Activated CD4-positive, alpha-beta T cell treated with anti-CD3 and anti-CD28 coated beads, Interleukin-2, amount 10 ng/mL, durations not matched to agents 7 days and 5 days (primary cell): ENCODE data around the gene CTIF. TPM values are rescaled to one million over a fixed set of nuclear protein-coding genes. Genes with fewer than 3 reads are reported as not detected.

ENCODE experiments used
- CTCF ChIA-PET: fragments of 350-600 bp; sonication (Branson Sonifier 250); formaldehyde crosslinking; loops from one replicate; lab custom pipeline; 2021; ENCODE audit warnings: antibody characterized with exemption; lab: Charles Lee
- POLR2A ChIA-PET: fragments of 350-600 bp; sonication (Branson Sonifier 250); formaldehyde crosslinking; loops from one replicate; lab custom pipeline; 2021; ENCODE audit warnings: antibody characterized with exemption; lab: Charles Lee
- DNase-seq: peaks from one replicate; pipeline ENCODE4 v3.0.0-alpha.2; 2020
- H3K27ac Mint-ChIP-seq: one replicate; pipeline ENCODE4 v1.8.0; 2021; ENCODE audit warnings: mild to moderate bottlenecking, moderate library complexity, mixed read lengths
- H3K27me3 Mint-ChIP-seq: one replicate; pipeline ENCODE4 v1.8.0; 2021; ENCODE audit warnings: mixed read lengths
- H3K36me3 Mint-ChIP-seq: one replicate; pipeline ENCODE4 v1.8.0; 2021; ENCODE audit warnings: low read depth, mixed read lengths
- H3K4me1 Mint-ChIP-seq: one replicate; pipeline ENCODE4 v1.8.0; 2021; ENCODE audit warnings: mixed read lengths
- H3K4me3 Mint-ChIP-seq: one replicate; pipeline ENCODE4 v1.8.0; 2021; ENCODE audit warnings: mild to moderate bottlenecking, moderate library complexity, mixed read lengths
- H3K9me3 Mint-ChIP-seq: one replicate; pipeline ENCODE4 v1.8.0; 2021; ENCODE audit warnings: mixed read lengths
- total RNA-seq, 2 experiments: library from RNA; stranded (reverse); gene quantifications; one replicate each; pipeline ENCODE4 v1.2.3, GENCODE V29; 2021

CTIF gene
- total RNA-seq, 2 experiments from 2014 or later = 1.5 to 2.7 TPM

DNA sequence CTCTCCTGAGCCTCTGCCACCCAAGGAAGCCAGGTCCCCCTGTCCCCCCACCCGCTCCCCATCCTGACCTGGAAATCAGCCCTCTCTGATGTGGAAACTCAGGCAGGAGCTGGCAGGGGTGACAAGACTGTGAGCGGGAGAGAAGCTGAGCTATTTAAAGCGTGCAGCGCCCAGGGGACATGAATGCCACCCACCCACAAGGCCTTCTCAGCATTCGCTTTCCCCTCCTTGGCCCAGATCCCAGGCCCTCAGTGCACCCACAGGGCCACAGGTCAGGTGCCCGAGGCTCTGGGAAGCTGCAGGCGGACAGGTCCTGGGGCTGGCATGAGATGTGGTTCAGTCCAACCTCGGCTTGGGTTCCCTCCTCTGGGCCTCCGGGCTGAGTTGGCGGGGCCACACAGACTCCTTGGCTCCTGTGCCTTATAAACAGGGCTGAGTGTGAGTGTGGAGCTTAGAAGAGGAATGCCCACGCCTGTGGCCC, 243.6 kb downstream of the CTIF start:
- ChIA-PET CTCF (interaction anchor here (1.5 kb wide), 1 partner anchor 10 kb away, joined by 3 read pairs; no protein-coding TSS in a partner anchor), POLR2A (no interaction called here)
- no peak for DNase-seq
- Mint-ChIP-seq H3K27me3 (no peaks in the 10 kb centered on the region), H3K9me3 (no peaks in the 10 kb centered on the region), H3K36me3 (no peaks in the 10 kb centered on the region), H3K4me3 (no peak overlapping the region), H3K27ac (no peak overlapping the region), H3K4me1 (peaks cover 16% of the 10 kb centered on the region)

DNA sequence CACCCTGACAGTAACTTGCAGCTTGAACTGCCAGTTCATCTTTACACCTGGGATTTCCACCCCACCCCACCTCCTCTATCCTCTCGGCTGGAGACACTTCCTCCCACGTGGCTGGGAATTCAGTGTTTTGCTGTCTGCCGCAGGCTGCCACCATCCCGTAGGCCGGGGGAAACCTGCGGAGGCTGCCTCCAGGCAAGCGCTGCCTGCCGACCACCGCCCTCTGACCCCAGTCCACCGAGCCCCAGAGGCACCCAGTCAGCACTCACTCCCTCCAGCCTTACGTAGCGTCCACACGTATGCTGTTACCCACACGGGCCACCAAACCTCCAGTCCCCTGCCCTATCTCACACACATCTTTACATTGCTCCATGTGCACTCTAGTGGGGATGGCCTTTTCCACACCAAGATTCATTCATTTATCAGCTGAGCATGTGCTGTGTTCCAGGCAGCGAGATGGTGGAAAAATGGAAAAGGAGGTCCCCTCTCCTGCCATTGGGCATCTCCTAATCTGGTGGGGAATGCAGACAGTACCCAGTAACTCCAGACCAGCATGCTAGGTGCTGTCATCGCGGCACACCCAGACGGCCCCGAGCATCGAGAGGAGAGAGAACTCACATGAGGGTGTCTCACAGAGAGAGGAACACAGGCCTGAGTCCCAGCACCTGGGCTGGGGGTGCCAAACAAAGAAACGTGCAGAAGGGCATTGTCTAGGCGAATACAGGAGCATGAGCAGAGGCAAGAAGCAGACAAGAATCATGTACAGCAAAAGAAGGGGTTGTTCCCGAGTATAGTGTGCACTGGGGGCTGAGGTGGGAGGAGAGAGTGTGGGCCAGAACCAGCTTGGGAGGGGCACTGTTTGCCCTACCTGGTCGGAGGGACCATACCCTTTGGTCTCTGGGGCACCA, 245.0 kb downstream of the CTIF start:
- POLR2A ChIA-PET = no interaction called here
- Mint-ChIP-seq H3K4me3 (no peak overlapping the region), H3K36me3 (no peaks in the 10 kb centered on the region), H3K4me1 (peaks cover 11% of the 10 kb centered on the region), H3K27ac (peak overlapping the region; percentile 54), H3K9me3 (no peaks in the 10 kb centered on the region), H3K27me3 (no peaks in the 10 kb centered on the region)
- CTCF ChIA-PET = interaction anchor here (0.6 to 1.9 kb wide), 2 partner anchors 10 to 732 kb away, joined by 4 read pairs; no protein-coding TSS in a partner anchor
- DNase-seq = no peak

GRCh38 chr18:48784656-48785055, 245.8 kb downstream of the CTIF start:
- ChIA-PET CTCF (interaction anchor here (1.4 to 2.2 kb wide), 3 partner anchors 8 to 13 kb away, joined by 4 to 10 read pairs (median 5); no protein-coding TSS in a partner anchor), POLR2A (no interaction called here)
- no peaks in the 10 kb centered on the region for H3K9me3 Mint-ChIP-seq
- no peaks in the 10 kb centered on the region for H3K36me3 Mint-ChIP-seq
- peak overlapping the region; percentile 67 for H3K27ac Mint-ChIP-seq
- H3K4me1 Mint-ChIP-seq = peaks cover 11% of the 10 kb centered on the region
- DNase-seq = no peak
- H3K4me3 Mint-ChIP-seq = no peak overlapping the region
- H3K27me3 Mint-ChIP-seq = no peaks in the 10 kb centered on the region

- Mint-ChIP-seq H3K9me3 (no peaks in the 10 kb centered on the region), H3K4me3 (no peak overlapping the region), H3K27ac (peak overlapping the region; percentile 67), H3K36me3 (no peaks in the 10 kb centered on the region), H3K27me3 (no peaks in the 10 kb centered on the region), H3K4me1 (peaks cover 11% of the 10 kb centered on the region)
- DNase-seq = peak; percentile 14
- CTCF ChIA-PET = interaction anchor here (0.6 to 2.2 kb wide), 5 partner anchors 8 to 176 kb away, joined by 3 to 10 read pairs (median 4); no protein-coding TSS in a partner anchor
- POLR2A ChIA-PET = no interaction called here
Measured at GRCh38 chr18:48785091-48785614, 246.3 kb downstream of the CTIF start.

DNA sequence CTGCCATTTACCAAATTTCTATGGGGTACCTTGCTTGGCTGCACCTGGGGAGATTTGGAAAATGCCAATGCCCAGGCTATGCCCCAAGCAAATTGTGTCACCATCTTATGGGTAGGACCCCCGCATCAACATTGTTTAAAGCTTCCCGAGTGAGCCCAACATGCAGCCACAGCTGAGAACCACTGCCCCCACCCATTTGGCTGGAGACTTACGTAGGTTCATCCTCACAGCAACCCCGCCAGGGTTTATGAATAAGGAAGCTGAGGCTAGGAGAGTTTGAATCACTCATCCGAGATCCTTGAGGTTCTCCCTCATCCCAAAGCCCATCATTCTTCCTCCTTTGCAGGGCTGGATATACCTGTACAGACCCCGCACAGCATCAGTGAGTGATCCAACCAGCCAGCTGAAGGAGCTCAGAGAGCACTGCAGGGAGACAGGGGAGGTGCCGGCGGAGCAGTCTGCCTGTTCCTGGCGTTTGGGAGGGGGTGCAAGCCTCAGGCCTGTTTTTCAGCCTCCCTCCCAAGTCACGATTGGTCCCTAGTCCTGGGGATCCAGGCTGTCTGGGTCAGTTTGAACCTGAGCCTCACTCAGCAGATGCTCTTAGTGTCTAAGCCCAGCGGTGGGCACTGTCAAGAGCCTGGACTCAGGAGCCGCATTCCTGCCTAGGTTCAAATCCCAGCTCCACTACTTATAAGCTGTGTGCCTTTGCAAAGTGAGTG, 247.1 kb downstream of the CTIF start:
- Mint-ChIP-seq H3K27ac (no peak overlapping the region), H3K4me3 (no peak overlapping the region)

DNA sequence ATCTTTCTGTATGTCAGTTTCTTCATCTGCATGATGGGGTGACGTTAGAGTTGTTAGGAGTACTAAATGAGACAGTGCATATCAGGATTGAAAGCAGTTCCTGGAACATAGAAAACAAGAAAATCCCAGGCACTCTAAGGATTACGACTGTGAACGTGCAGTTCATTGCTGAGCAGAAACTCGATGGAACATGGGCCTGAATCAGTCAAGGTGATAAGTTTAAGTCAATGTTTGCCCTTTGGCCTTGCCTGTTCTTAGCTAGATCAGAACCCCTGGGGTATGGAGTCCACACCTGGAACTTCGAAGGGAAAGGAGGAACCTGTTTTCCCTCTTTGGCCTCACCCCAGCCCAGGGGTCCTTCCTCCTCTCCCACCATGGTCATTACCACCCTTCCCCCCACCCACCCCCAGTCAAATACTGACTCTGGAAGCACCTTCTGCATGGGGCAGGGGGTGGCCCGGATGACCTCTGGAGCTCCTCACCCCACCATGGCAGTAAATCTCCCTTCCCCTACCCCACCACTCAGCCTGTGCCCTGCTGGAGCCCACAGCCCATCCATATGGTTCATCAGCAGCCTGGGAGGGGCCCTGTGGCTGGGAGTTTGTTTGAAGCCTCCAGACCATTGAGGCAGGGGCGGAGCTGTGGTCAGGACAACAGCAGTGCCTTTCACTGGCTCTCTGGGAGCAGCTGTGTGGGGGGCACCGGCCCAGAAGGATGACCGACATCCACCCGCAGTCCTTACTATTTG, 247.8 kb downstream of the CTIF start:
- no peaks in the 10 kb centered on the region for H3K36me3 Mint-ChIP-seq
- no peak for DNase-seq
- CTCF ChIA-PET = interaction anchor here (1.1 to 2.2 kb wide), 2 partner anchors 10 to 25 kb away, joined by 3 to 10 read pairs; no protein-coding TSS in a partner anchor
- H3K27ac Mint-ChIP-seq = no peak overlapping the region
- POLR2A ChIA-PET = no interaction called here
- H3K4me1 Mint-ChIP-seq = peaks cover 11% of the 10 kb centered on the region
- no peaks in the 10 kb centered on the region for H3K27me3 Mint-ChIP-seq
- H3K9me3 Mint-ChIP-seq = no peaks in the 10 kb centered on the region
- no peak overlapping the region for H3K4me3 Mint-ChIP-seq

More for the DNA sequence above, 247.1 kb downstream of the CTIF start:
- CTCF ChIA-PET = interaction anchor here (0.6 to 2.2 kb wide), 7 partner anchors 8 to 176 kb away, joined by 3 to 10 read pairs (median 3); no protein-coding TSS in a partner anchor
- POLR2A ChIA-PET = no interaction called here
- H3K4me1 Mint-ChIP-seq = peaks cover 11% of the 10 kb centered on the region
- no peaks in the 10 kb centered on the region for H3K9me3 Mint-ChIP-seq
- no peak for DNase-seq
- no peaks in the 10 kb centered on the region for H3K27me3 Mint-ChIP-seq
- no peaks in the 10 kb centered on the region for H3K36me3 Mint-ChIP-seq

GRCh38 chr18:48787203-48788151, 248.6 kb downstream of the CTIF start:
- DNase-seq = no peak
- ChIA-PET CTCF (interaction anchor here (0.7 to 2.2 kb wide), 3 partner anchors 10 to 672 kb away, joined by 3 to 10 read pairs (median 4); no protein-coding TSS in a partner anchor), POLR2A (no interaction called here)
- Mint-ChIP-seq H3K4me1 (peaks cover 11% of the 10 kb centered on the region), H3K27me3 (no peaks in the 10 kb centered on the region), H3K27ac (no peak overlapping the region), H3K9me3 (no peaks in the 10 kb centered on the region), H3K4me3 (no peak overlapping the region), H3K36me3 (no peaks in the 10 kb centered on the region)

DNA sequence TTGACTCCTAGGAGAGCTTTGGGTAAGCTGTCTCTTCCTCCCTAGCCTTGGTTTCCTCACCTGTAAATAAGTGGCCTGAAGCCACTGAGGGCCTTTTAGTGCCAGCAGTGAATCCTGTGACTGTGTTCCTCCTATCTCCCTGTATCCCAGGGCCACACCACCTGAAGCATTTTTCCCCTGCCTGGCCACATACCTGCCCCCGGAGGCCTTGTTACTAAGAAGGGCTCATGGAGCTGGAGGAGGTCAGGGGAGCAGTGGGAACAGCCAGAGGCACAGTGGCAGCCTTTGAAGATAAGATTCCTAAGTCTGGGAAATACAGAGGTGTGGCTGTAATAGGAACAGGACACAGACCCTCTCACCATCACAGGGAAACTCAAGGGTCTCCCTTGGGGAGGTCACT, 249.5 kb downstream of the CTIF start:
- Mint-ChIP-seq H3K36me3 (no peaks in the 10 kb centered on the region), H3K27ac (no peak overlapping the region), H3K4me3 (no peak overlapping the region), H3K4me1 (peaks cover 11% of the 10 kb centered on the region), H3K27me3 (no peaks in the 10 kb centered on the region), H3K9me3 (no peaks in the 10 kb centered on the region)
- no peak for DNase-seq
- CTCF ChIA-PET = interaction anchor here (0.6 to 1.6 kb wide), 3 partner anchors 19 to 107 kb away, joined by 3 read pairs; no protein-coding TSS in a partner anchor
- POLR2A ChIA-PET = no interaction called here

- Mint-ChIP-seq H3K27me3 (no peaks in the 10 kb centered on the region), H3K27ac (no peak overlapping the region), H3K9me3 (no peaks in the 10 kb centered on the region), H3K4me3 (no peak overlapping the region), H3K4me1 (peaks cover 11% of the 10 kb centered on the region), H3K36me3 (no peaks in the 10 kb centered on the region)
- POLR2A ChIA-PET = no interaction called here
- CTCF ChIA-PET = interaction anchor here (0.6 to 1.6 kb wide), 3 partner anchors 18 to 87 kb away, joined by 3 to 4 read pairs (median 3); no protein-coding TSS in a partner anchor
- DNase-seq = no peak
Measured at GRCh38 chr18:48789259-48789812, 250.5 kb downstream of the CTIF start.

DNA sequence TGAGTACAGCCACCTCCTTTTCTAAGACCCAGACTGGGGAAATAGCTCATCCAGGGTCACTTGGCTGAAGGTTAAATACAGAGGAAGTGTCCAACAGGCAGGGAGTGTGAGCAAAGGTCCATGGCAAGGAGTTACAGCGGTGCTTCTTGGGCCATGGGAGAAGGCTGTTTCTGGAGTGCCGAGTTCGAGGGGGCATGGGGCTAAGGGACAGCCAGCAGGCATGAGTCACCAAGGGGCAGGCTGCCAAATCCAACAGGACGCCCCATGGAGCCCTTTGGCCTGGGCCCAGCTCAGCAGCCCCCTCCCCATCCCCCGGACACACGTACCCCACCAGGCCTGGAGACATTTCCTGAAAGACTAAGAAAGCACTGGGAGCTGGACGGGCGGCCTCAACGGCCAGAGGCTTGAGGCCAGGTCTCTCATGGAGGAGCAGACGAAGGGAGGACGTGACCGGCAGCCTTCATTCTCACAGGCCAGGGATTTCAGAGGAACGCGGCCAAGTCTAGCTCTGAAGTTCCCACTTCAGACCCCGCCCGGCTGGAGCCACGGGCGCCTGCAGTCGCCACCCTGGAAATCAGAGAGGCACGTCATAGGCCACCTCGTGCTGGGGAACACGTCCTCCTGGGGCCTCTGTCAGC, 251.5 kb downstream of the CTIF start:
- CTCF ChIA-PET = interaction anchor here (0.7 to 1.2 kb wide), 4 partner anchors 9 to 162 kb away, joined by 3 to 4 read pairs (median 4); no protein-coding TSS in a partner anchor
- DNase-seq = no peak
- Mint-ChIP-seq H3K27ac (no peak overlapping the region), H3K4me3 (no peak overlapping the region), H3K27me3 (peaks cover 2% of the 10 kb centered on the region), H3K9me3 (no peaks in the 10 kb centered on the region), H3K36me3 (no peaks in the 10 kb centered on the region), H3K4me1 (peaks cover 4% of the 10 kb centered on the region)
- POLR2A ChIA-PET = no interaction called here
